Measurements from ENCODE around the gene G3BP2. TPM values are rescaled to one million over a fixed set of nuclear protein-coding genes. Genes with fewer than 3 reads are reported as not detected.

G3BP2 gene
- total and polyA plus RNA-seq, 8 donors: 7.8 to 51.0 (median 35.5) TPM

- WGBS, 2 donors: 76 to 83% methylated on average over 2 of the region's 2 CpGs
- H3K4me1 ChIP-seq: no peaks in the 10 kb centered on the region
- no peaks in the 10 kb centered on the region for H3K27me3 ChIP-seq
- H3K4me3 ChIP-seq: no peak overlapping the region
- no peak for TF ChIP-seq CTCF (IDR thresholded peaks at IDR 0.05)
- no peaks in the 10 kb centered on the region for H3K36me3 ChIP-seq
- intact Hi-C loops (cut with DNase I): no loop called here
- DNase-seq (no peak), FAIRE-seq (no peak), ATAC-seq (no peak)
- no peak overlapping the region for H3K27ac ChIP-seq
- H3K9me3 ChIP-seq: no peaks in the 10 kb centered on the region
Measured at GRCh38 chr4:75685546-75686189, 12.5 kb upstream of the G3BP2 start.

GRCh38 chr4:75683482-75684155 is 10.4 kb upstream of the G3BP2 start:
- TF ChIP-seq CTCF (IDR thresholded peaks at IDR 0.05): no peak
- FAIRE-seq (no peak), DNase-seq (no peak), ATAC-seq (no peak)
- Histone ChIP-seq H3K27me3 (no peaks in the 10 kb centered on the region), H3K9me3 (no peaks in the 10 kb centered on the region), H3K36me3 (no peaks in the 10 kb centered on the region), H3K4me3 (no peak overlapping the region), H3K4me1 (no peaks in the 10 kb centered on the region), H3K27ac (no peak overlapping the region)
- intact Hi-C loops (cut with DNase I): no loop called here
- 91 to 93% methylated on average over 6 of the region's 6 CpGs for WGBS, 2 donors

GRCh38 chr4:75679876-75680575 is 6.8 kb upstream of the G3BP2 start:
- intact Hi-C loops (cut with DNase I): loop anchor here in 1 of 3 donors (10.0 kb wide), 1 partner anchor 45 kb away; the partner anchor contains the start of gene USO1

GRCh38 chr4:75678965-75679364 is 5.8 kb upstream of the G3BP2 start:
- H3K4me1 ChIP-seq: peaks cover 4% of the 10 kb centered on the region in 3 donors
- no peak overlapping the region for H3K27ac ChIP-seq
- TF ChIP-seq CTCF (IDR thresholded peaks at IDR 0.05): no peak
- no peaks in the 10 kb centered on the region for H3K9me3 ChIP-seq
- intact Hi-C loops (cut with DNase I): loop anchor here in 1 of 3 donors (10.0 kb wide), 1 partner anchor 46 kb away; the partner anchor contains the start of gene USO1
- H3K4me3 ChIP-seq: no peak overlapping the region
- DNase-seq (no peak), FAIRE-seq (no peak), ATAC-seq (no peak)
- H3K36me3 ChIP-seq: no peaks in the 10 kb centered on the region
- H3K27me3 ChIP-seq: no peaks in the 10 kb centered on the region

More at GRCh38 chr4:75679876-75680575, 6.8 kb upstream of the G3BP2 start:
- DNase-seq (no peak), FAIRE-seq (no peak), ATAC-seq (no peak)
- Histone ChIP-seq H3K4me3 (no peak overlapping the region), H3K27ac (no peak overlapping the region), H3K27me3 (no peaks in the 10 kb centered on the region), H3K36me3 (no peaks in the 10 kb centered on the region), H3K9me3 (no peaks in the 10 kb centered on the region), H3K4me1 (no peaks in the 10 kb centered on the region)
- 73 to 74% methylated on average over 3 of the region's 3 CpGs for WGBS, 2 donors
- no peak for TF ChIP-seq CTCF (IDR thresholded peaks at IDR 0.05)
